Loucy (cell line): ENCODE results near the gene ZNF845.

Experiments
- H2AFZ ChIP-seq: fragments of 200-600 bp; sonication (generic); 2 replicates; pipeline ENCODE4 v1.6.0; 2016; ENCODE audit warnings: antibody characterized with exemption, mild to moderate bottlenecking, low read length, moderate library complexity
- H3F3A ChIP-seq: fragments of 200-600 bp; 2 replicates; pipeline ENCODE4 v1.6.0; 2016; ENCODE audit warnings: antibody characterized with exemption, low read depth, mild to moderate bottlenecking
- H3K27me3 ChIP-seq: fragments of 200-600 bp; sonication (generic); 2 replicates; pipeline ENCODE4 v1.6.1; 2014; ENCODE audit warnings: low read length, mild to moderate bottlenecking; ENCODE audit not compliant: insufficient read depth, poor library complexity, severe bottlenecking
- H3K36me3 ChIP-seq: fragments of 200-600 bp; sonication (generic); 2 replicates; pipeline ENCODE4 v1.6.1; 2016; ENCODE audit warnings: low read length; ENCODE audit not compliant: insufficient read depth
- H3K4me1 ChIP-seq: fragments of 200-600 bp; sonication (generic); 2 replicates; pipeline ENCODE4 v1.5.1; 2014; ENCODE audit warnings: low read length, mild to moderate bottlenecking; ENCODE audit not compliant: insufficient read depth, poor library complexity, severe bottlenecking
- H3K4me2 ChIP-seq: fragments of 200-600 bp; sonication (generic); 2 replicates; pipeline ENCODE4 v1.6.0; 2014; ENCODE audit warnings: antibody characterized with exemption, low read length, low read depth, mild to moderate bottlenecking; ENCODE audit not compliant: poor library complexity, severe bottlenecking
- H3K4me3 ChIP-seq: fragments of 200-600 bp; sonication (generic); 2 replicates; pipeline ENCODE4 v1.5.1; 2014; ENCODE audit warnings: low read length, mild to moderate bottlenecking, mixed read lengths; ENCODE audit not compliant: poor library complexity, severe bottlenecking
- H3K79me2 ChIP-seq: fragments of 200-600 bp; sonication (generic); 2 replicates; pipeline ENCODE4 v1.6.1; 2014; ENCODE audit warnings: low read length; ENCODE audit not compliant: insufficient read depth
- H3K9ac ChIP-seq: fragments of 200-600 bp; sonication (generic); 2 replicates; pipeline ENCODE4 v1.6.0; 2014; ENCODE audit warnings: mild to moderate bottlenecking, low read depth, low read length, moderate library complexity; ENCODE audit not compliant: poor library complexity, severe bottlenecking
- H3K9me2 ChIP-seq: fragments of 200-600 bp; sonication (generic); replicated peaks from 2 replicates; pipeline ENCODE4 v1.6.1; 2016; ENCODE audit warnings: low read depth, low read length, mixed read lengths
- H3K9me3 ChIP-seq: fragments of 200-600 bp; sonication (generic); 2 replicates; pipeline ENCODE4 v1.6.1; 2014; ENCODE audit warnings: mild to moderate bottlenecking, antibody characterized with exemption, low read length, low read depth; ENCODE audit not compliant: insufficient read depth
- H4K20me1 ChIP-seq: fragments of 200-600 bp; sonication (generic); 2 replicates; pipeline ENCODE4 v1.6.0; 2014; ENCODE audit warnings: antibody characterized with exemption, low read length, mild to moderate bottlenecking; ENCODE audit not compliant: insufficient read depth, poor library complexity, severe bottlenecking
- CTCF ChIP-seq: fragments of 200-600 bp; sonication (generic); conservative IDR thresholded peaks from 2 replicates; pipeline ENCODE4 v1.5.1; 2014; ENCODE audit warnings: mild to moderate bottlenecking, antibody characterized with exemption, low read length
- EZH2phosphoT487 ChIP-seq: fragments of 200-600 bp; IDR thresholded peaks from 2 replicates; pipeline ENCODE4 v1.6.1; 2018; ENCODE audit warnings: antibody characterized with exemption, mild to moderate bottlenecking, moderate library complexity, borderline replicate concordance

Gene ZNF845

GRCh38 chr19:53333463-53334449 is at the start of gene ZNF845:
TSS of gene ZNF845 (plus strand) at chr19:53333749. CDS start at chr19:53341308, 7,559 bp downstream.
- no peaks in the 10 kb centered on the region for H3K9me3 ChIP-seq
- H3F3A ChIP-seq = no peaks in the 10 kb centered on the region
- H3K9me2 ChIP-seq = no peaks in the 10 kb centered on the region
- H3K4me3 ChIP-seq = peak within 1 kb of the TSS; percentile 92
- TF ChIP-seq EZH2phosphoT487 = no peak
- TF ChIP-seq CTCF = no peak
- no peaks in the 10 kb centered on the region for H3K27me3 ChIP-seq
- peak within 1 kb of the TSS; percentile 91 for H3K9ac ChIP-seq
- H4K20me1 ChIP-seq = peaks cover 3% of the 10 kb centered on the region
- peaks cover 15% of the 10 kb centered on the region for H3K4me1 ChIP-seq
- no peaks in the 10 kb centered on the region for H3K36me3 ChIP-seq
- H2AFZ ChIP-seq = peak within 1 kb of the TSS; percentile 100
- H3K4me2 ChIP-seq = peak within 1 kb of the TSS; percentile 85
- peaks cover 26% of the 10 kb centered on the region for H3K79me2 ChIP-seq

GRCh38 chr19:53285087-53285486 is 48.5 kb upstream of the ZNF845 start:
- H3K9ac ChIP-seq = no peak overlapping the region
- no peaks in the 10 kb centered on the region for H4K20me1 ChIP-seq
- H3K4me2 ChIP-seq = no peak overlapping the region
- no peaks in the 10 kb centered on the region for H3K9me3 ChIP-seq
- no peaks in the 10 kb centered on the region for H3K9me2 ChIP-seq
- no peak overlapping the region for H2AFZ ChIP-seq
- no peaks in the 10 kb centered on the region for H3K27me3 ChIP-seq
- H3K36me3 ChIP-seq = no peaks in the 10 kb centered on the region
- H3K4me1 ChIP-seq = no peaks in the 10 kb centered on the region
- no peak overlapping the region for H3K4me3 ChIP-seq
- TF ChIP-seq CTCF = no peak
- no peak for TF ChIP-seq EZH2phosphoT487
- H3F3A ChIP-seq = no peaks in the 10 kb centered on the region
- H3K79me2 ChIP-seq = no peaks in the 10 kb centered on the region

DNA sequence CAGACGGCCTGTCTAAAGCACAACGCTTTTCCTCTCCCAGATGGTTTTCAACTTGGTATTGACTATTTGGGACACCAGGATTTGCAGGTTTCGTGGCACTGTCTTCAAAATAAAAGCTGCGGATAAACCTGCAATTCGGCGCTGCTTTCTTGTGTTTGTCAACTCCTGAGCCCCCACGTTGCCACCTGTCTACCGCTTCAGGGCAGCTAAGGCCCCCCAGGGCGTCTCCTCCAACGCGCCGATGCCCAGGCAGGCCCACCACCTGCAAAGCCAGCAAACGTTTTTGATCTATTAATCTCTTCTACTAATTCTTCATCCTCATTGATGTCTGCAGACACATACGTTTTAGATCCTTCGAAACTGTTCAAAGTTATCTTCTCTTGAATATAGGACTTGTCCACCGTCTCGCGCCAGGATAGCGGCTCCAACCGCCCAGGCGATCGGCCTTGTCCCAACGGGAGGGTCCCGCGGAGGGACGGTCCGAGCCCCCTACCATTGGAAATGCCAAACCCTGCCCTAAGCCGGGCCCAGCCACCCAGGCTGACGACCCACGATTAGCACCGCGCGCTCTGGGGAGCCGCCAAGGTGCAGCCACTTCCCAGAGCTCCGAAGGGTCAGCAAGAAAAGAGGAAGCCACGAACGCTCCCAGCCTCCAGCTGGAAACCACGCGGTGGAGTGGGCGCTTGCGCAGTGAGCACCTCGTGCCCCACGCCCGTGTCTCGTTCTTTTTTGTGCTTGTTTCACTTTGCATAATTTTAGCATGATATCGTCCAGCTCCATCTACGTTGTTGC is 42.6 kb upstream of the ZNF845 start:
- Histone ChIP-seq H4K20me1 (no peaks in the 10 kb centered on the region), H3K4me1 (no peaks in the 10 kb centered on the region), H3K36me3 (no peaks in the 10 kb centered on the region), H3K4me3 (no peak overlapping the region), H3K9ac (no peak overlapping the region), H3K27me3 (no peaks in the 10 kb centered on the region), H3F3A (no peaks in the 10 kb centered on the region), H3K9me2 (no peaks in the 10 kb centered on the region), H3K9me3 (peaks cover 7% of the 10 kb centered on the region; the same call in 1 of the 2 replicates), H2AFZ (no peak overlapping the region), H3K79me2 (no peaks in the 10 kb centered on the region), H3K4me2 (no peak overlapping the region)
- TF ChIP-seq EZH2phosphoT487 (no peak), CTCF (no peak)
